AG09319 (cell line): ENCODE measurements around the gene SHFL.

ENCODE experiments used
- DNase-seq: peaks from one replicate; pipeline ENCODE4 v3.0.0-alpha.2; 2010; ENCODE audit warnings: low read depth; ENCODE audit errors: extremely low read depth
- CTCF ChIP-seq: IDR thresholded peaks from 2 replicates; pipeline ENCODE4 v1.5.1; 2011; ENCODE audit warnings: low read depth, mild to moderate bottlenecking, inconsistent platforms, low read length, moderate library complexity

SHFL gene

GRCh38 chr19:10136936-10137335 is 50.8 kb downstream of the SHFL start:
- DNase-seq: no peak
- no peak for TF ChIP-seq CTCF

- no peak for TF ChIP-seq CTCF
- DNase-seq: no peak
Measured at GRCh38 chr19:10137751-10138682, 51.9 kb downstream of the SHFL start.

DNA sequence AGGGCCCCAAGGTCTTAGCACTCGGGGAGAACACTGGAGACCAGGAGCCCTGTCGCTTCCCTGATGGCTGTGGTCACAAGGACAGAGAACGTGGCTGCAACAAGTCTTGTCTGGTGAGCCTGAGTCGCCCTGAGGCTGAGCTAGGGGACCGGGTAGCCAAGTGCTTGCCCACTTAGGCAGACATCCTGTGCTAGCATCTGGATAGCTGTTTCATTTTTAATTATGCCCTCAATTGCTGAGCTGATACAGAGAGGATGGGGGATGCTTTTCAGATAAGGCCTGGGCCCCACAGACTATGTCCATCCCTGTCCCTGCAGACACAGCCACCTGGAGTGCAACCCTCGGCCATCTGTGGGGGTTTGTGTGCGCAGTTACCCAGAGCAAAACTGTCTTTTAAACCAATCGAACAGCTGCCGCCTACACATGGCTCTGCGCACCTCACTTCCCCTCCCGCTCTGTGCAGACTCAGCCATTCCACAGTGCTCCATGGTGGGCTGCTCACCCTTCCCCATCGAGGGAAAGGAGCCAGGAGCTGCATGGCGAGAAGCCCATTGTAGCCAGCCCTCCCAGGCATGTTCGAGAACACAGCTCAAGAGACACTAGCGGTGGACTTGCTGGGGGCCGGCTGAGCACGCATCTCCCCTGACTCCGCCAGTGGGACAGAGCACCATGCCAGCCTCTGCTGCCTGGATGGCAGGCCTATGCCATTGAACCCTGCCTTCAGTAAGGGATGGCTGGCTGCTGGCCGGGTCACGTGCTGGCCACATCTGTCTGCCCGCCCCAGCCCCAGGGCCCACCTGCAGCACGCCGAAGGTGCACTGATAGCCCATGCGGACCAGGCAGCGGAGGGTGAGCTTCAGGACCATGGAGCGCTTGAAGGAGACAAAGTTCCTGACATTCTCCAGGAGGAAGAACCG is 53.0 kb downstream of the SHFL start:
- no peak for DNase-seq
- TF ChIP-seq CTCF: no peak

- DNase-seq: no peak
- no peak for TF ChIP-seq CTCF
Measured at GRCh38 chr19:10139952-10140351, 53.8 kb downstream of the SHFL start.

DNA sequence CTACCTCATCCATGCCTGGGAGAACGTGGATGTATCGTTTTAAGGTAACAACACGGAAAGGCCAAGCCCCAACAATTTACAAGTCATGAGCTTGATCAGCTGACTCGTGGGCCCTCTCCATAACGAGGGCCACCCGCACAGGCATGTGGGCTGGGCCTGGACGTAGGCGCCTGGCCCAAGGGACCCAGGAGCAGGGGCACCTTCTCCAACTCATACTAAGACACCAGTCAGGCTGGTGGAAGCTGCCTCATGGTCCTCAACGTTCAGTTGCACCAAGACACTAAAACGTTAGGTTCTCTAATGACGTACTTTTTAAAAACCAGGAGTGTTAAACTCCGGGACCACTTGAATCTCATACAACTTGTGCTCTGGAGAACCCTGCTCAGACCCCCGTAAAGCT is 55.4 kb downstream of the SHFL start:
- TF ChIP-seq CTCF: no peak
- DNase-seq: no peak

- DNase-seq: no peak
- no peak for TF ChIP-seq CTCF
Measured at GRCh38 chr19:10141973-10142372, 55.9 kb downstream of the SHFL start.
